ENCODE results near the gene ARHGAP25. TPM values are rescaled to one million over a fixed set of nuclear protein-coding genes. Genes with fewer than 3 reads are reported as not detected.

Gene ARHGAP25
- polyA plus RNA-seq, 1 experiment: 0.55 TPM

DNA sequence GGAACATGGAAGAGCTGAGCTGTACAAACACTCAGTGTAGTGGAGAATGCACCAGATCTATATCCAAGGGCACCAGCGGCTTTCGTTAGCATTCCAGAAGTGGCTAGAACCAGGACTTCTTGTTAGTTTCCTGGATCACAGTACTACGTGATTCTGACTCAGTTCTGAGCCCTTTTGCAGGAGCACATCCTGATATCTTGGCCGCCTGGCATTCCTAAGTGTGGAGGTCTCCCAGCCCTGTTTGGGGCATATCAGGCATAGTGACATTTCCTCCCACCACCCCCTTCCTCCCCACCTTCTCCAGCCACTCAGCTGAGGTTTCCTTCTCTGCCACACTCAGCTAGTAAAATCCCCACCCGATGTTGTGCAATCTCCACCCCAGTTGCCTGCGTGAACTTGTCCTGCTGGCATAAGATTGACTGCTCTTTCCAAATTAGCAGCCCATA lies 73.2 kb downstream of the ARHGAP25 start:
- no peaks in the 10 kb centered on the region for H3K9me3 ChIP-seq (ENCODE audit: control insufficient read depth, insufficient read depth, low read length)
- CTCF ChIA-PET: no interaction called here
- no peak overlapping the region for H3K4me3 ChIP-seq (ENCODE audit: low read depth, low read length)
- TF ChIP-seq, protein P1, sequence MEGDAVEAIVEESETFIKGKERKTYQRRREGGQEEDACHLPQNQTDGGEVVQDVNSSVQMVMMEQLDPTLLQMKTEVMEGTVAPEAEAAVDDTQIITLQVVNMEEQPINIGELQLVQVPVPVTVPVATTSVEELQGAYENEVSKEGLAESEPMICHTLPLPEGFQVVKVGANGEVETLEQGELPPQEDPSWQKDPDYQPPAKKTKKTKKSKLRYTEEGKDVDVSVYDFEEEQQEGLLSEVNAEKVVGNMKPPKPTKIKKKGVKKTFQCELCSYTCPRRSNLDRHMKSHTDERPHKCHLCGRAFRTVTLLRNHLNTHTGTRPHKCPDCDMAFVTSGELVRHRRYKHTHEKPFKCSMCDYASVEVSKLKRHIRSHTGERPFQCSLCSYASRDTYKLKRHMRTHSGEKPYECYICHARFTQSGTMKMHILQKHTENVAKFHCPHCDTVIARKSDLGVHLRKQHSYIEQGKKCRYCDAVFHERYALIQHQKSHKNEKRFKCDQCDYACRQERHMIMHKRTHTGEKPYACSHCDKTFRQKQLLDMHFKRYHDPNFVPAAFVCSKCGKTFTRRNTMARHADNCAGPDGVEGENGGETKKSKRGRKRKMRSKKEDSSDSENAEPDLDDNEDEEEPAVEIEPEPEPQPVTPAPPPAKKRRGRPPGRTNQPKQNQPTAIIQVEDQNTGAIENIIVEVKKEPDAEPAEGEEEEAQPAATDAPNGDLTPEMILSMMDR (IDR thresholded peaks at IDR 0.05; ENCODE audit: low read depth, low read length): no peak
- DNase-seq (ENCODE audit: low read depth, low spot score): no peak
- H3K27me3 ChIP-seq (ENCODE audit: control insufficient read depth, insufficient read depth, low read length): no peaks in the 10 kb centered on the region
- POLR2A ChIA-PET: no interaction called here
- no peak overlapping the region for H3K27ac ChIP-seq (ENCODE audit: low read depth, low read length)

DNA sequence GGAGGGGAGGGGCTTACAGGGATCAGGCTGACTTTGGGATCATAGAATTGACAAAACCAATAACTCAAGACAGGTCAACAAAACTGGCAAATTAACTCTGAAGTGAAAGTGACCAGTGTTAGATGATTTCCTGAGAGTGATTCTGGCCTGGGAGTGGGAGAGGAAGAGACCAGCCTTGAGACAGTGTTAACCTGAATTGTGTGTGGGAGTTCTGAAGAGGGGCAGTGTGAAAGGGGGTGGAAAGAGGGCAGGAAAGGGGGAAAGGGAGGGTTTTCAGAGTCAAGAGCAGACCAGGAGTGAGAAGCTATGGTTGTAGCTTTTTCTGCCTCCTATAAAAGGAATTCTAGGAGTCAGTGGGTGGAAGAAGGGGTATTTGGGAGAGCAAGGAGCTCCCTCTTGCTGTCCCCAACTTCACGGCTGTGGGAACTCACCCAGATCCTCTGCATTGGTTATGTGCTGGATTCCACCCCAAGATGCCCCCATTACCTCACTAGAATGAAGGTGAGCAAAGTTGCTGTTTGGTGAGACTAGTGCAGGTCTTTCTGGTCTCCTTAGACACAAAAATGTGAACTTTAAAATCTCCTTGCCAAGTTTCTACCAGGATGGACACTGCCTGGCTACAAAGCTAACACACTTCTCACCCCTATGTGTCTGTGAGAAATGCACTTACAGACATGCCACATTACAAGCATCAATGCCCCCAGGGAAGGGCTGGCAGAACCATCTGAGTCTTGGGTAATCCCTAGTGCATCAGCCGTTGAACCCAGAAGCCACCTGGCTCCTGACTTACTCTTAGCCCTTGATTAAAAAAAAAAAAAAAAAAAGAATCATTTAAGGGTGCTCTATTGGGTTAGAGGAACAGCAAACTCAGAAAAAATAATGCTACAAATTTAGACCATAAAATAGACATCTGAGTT lies 75.0 kb downstream of the ARHGAP25 start:
- ChIA-PET POLR2A (no interaction called here), CTCF (interaction anchor here (1.5 kb wide), 1 partner anchor 58 kb away, joined by 6 read pairs; no protein-coding TSS in a partner anchor)
- TF ChIP-seq, protein P1 (IDR thresholded peaks at IDR 0.05; ENCODE audit: low read depth, low read length): no peak
- DNase-seq (ENCODE audit: low read depth, low spot score): no peak
- Histone ChIP-seq H3K9me3 (ENCODE audit: control insufficient read depth, insufficient read depth, low read length) (no peaks in the 10 kb centered on the region), H3K27ac (ENCODE audit: low read depth, low read length) (no peak overlapping the region), H3K27me3 (ENCODE audit: control insufficient read depth, insufficient read depth, low read length) (no peaks in the 10 kb centered on the region), H3K4me3 (ENCODE audit: low read depth, low read length) (no peak overlapping the region)

DNA sequence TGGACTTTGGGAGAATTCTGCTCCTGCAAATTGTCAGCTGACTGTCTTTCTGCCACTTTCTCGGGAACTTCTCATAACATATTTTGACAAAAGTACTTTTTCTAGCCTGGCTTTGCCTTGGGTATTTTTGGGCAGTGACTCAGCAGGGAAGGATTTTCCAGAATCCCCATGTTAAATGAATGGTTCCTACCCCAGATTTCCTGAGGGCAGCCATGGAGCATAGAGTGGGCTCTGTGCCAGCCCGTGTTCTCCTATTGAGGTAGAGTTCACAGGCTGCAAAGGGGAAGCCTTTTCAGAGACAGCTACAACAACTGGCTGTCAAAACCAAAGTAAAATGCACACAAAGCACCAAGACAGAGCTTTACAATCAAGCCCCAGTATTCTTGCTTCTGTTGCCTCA lies 76.8 kb downstream of the ARHGAP25 start:
- TF ChIP-seq, protein P1 (IDR thresholded peaks at IDR 0.05; ENCODE audit: low read depth, low read length): no peak
- no peak for DNase-seq (ENCODE audit: low read depth, low spot score)
- Histone ChIP-seq H3K9me3 (ENCODE audit: control insufficient read depth, insufficient read depth, low read length) (no peaks in the 10 kb centered on the region), H3K27ac (ENCODE audit: low read depth, low read length) (no peak overlapping the region), H3K27me3 (ENCODE audit: control insufficient read depth, insufficient read depth, low read length) (no peaks in the 10 kb centered on the region), H3K4me3 (ENCODE audit: low read depth, low read length) (no peak overlapping the region)
- CTCF ChIA-PET: interaction anchor here (1.3 kb wide), 1 partner anchor 60 kb away, joined by 3 read pairs; no protein-coding TSS in a partner anchor
- POLR2A ChIA-PET: no interaction called here

DNA sequence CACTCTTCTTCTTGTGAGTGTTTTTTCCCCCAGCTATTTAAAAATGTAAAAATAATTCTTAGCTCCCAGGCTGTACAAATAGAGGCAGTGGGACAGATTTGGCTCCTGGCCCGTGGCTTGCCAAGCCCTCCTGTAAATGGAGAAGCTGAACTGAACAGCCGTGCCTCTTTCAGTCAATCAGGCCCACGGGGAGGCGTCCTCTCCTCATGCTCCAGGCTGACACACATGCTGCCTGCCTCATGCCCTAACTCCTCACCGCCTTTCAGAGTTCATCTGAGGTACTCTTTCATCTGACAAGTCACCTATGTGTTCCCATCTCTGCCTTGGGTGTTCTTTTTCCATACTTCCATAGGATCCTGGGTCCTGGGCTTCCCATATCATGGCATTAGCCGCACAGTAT lies 77.6 kb downstream of the ARHGAP25 start:
- ChIA-PET POLR2A (no interaction called here), CTCF (interaction anchor here (1.3 kb wide), 1 partner anchor 61 kb away, joined by 3 read pairs; no protein-coding TSS in a partner anchor)
- TF ChIP-seq, protein P1 (IDR thresholded peaks at IDR 0.05; ENCODE audit: low read depth, low read length): 0 out of 2 replicates have a peak, but pooled peaks have one; percentile 12
- Histone ChIP-seq H3K27me3 (ENCODE audit: control insufficient read depth, insufficient read depth, low read length) (no peaks in the 10 kb centered on the region), H3K9me3 (ENCODE audit: control insufficient read depth, insufficient read depth, low read length) (no peaks in the 10 kb centered on the region), H3K27ac (ENCODE audit: low read depth, low read length) (no peak overlapping the region), H3K4me3 (ENCODE audit: low read depth, low read length) (no peak overlapping the region)
- DNase-seq (ENCODE audit: low read depth, low spot score): no peak

DNA sequence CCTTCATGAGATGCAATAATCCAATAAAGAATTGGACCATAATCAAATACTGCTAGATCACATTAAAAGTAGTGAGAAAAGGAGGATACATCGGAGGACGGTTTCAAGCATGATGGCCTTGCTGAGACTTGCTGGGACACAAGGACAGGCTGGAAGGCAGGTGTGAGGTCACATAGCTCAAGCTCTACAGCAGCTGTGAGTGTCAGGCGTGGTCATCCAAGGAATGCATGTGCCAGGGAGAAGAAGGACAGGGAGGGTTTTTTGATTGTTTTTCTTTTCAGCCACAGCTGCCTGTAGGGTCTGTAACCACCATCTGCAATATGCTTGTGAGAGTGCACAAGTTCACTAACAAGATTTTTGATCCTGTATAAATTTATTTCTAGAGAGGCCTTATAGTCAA lies 79.0 kb downstream of the ARHGAP25 start:
- CTCF ChIA-PET: no interaction called here

More for the DNA sequence above, 79.0 kb downstream of the ARHGAP25 start:
- no peak overlapping the region for H3K27ac ChIP-seq (ENCODE audit: low read depth, low read length)
- no peak for DNase-seq (ENCODE audit: low read depth, low spot score)
- H3K4me3 ChIP-seq (ENCODE audit: low read depth, low read length): no peak overlapping the region
- no peaks in the 10 kb centered on the region for H3K27me3 ChIP-seq (ENCODE audit: control insufficient read depth, insufficient read depth, low read length)
- TF ChIP-seq, protein P1 (IDR thresholded peaks at IDR 0.05; ENCODE audit: low read depth, low read length): no peak
- H3K9me3 ChIP-seq (ENCODE audit: control insufficient read depth, insufficient read depth, low read length): no peaks in the 10 kb centered on the region
- POLR2A ChIA-PET: no interaction called here

Measured in AG04450 (cell line).